HEK293 (cell line): ENCODE measurements around the gene KANSL1.

ENCODE experiments used
- CTCF ChIA-PET: fragments of 350-600 bp; formaldehyde crosslinking; extraction: SDS; loops from one replicate; lab custom pipeline; 2021; ENCODE audit warnings: antibody characterized with exemption; lab: Yijun Ruan, JAX
- POLR2A ChIA-PET: fragments of 300-600 bp; formaldehyde crosslinking; extraction: SDS; loops from one replicate; lab custom pipeline; 2020; ENCODE audit warnings: antibody characterized with exemption, inconsistent platforms; lab: Yijun Ruan, JAX
- H3K27ac ChIP-seq: fragments of 200-500 bp; sonication (Bioruptor generic); 2 replicates; pipeline ENCODE4 v1.5.1; 2014; ENCODE audit warnings: low read depth, low read length, control low read depth, inconsistent platforms; ENCODE audit errors: extremely low read depth
- H3K36me3 ChIP-seq, 2 experiments: fragments of 200-500 bp in 1 of 2; sonication (Bioruptor generic) in 1 of 2; 1 replicate in 1 of 2; 2 replicates in 1 of 2; pipeline ENCODE4 v1.5.1; 2014 to 2017; ENCODE audit warnings: inconsistent platforms in 2 of 2, low read length in 2 of 2; ENCODE audit not compliant: control insufficient read depth in 2 of 2, insufficient read depth in 1 of 2
- H3K4me1 ChIP-seq: fragments of 200-500 bp; sonication (Bioruptor generic); 2 replicates; pipeline ENCODE4 v1.5.1; 2014; ENCODE audit warnings: mild to moderate bottlenecking, low read length, inconsistent platforms; ENCODE audit not compliant: control insufficient read depth, insufficient read depth
- H3K4me3 ChIP-seq: 2 replicates; pipeline ENCODE4 v1.5.1; 2011; ENCODE audit warnings: low read depth, mild to moderate bottlenecking, control low read depth, low read length, moderate library complexity
- H3K9me3 ChIP-seq: fragments of 200-500 bp; sonication (Bioruptor generic); 2 replicates; pipeline ENCODE4 v1.5.1; 2014; ENCODE audit warnings: low read depth, low read length, inconsistent platforms; ENCODE audit not compliant: control insufficient read depth, insufficient read depth
- BCL6B ChIP-seq: fragments of 450-650 bp; formaldehyde crosslinking; IDR thresholded peaks from 2 replicates; pipeline ENCODE4 v1.5.1; 2017; ENCODE audit warnings: missing biosample characterization, missing genetic modification characterization
- GLI4 ChIP-seq: fragments of 450-650 bp; formaldehyde crosslinking; IDR thresholded peaks from 2 replicates; pipeline ENCODE4 v1.5.1; 2016; ENCODE audit warnings: missing biosample characterization, missing genetic modification characterization
- GLIS1 ChIP-seq: fragments of 450-650 bp; formaldehyde crosslinking; IDR thresholded peaks from 2 replicates; pipeline ENCODE4 v1.5.1; 2016; ENCODE audit warnings: missing biosample characterization, missing genetic modification characterization
- KLF10 ChIP-seq: fragments of 450-650 bp; IDR thresholded peaks from 2 replicates; pipeline ENCODE4 v1.5.1; 2018; ENCODE audit warnings: missing biosample characterization, mild to moderate bottlenecking, missing genetic modification characterization
- KLF7 ChIP-seq: fragments of 450-650 bp; formaldehyde crosslinking; IDR thresholded peaks from 2 replicates; pipeline ENCODE4 v1.5.1; 2016; ENCODE audit warnings: missing biosample characterization, missing genetic modification characterization, borderline replicate concordance
- MEIS1 ChIP-seq: sonication (generic); formaldehyde crosslinking; IDR thresholded peaks from 2 replicates; pipeline ENCODE4 v1.8.1; 2022; ENCODE audit warnings: missing genetic modification reagents, mild to moderate bottlenecking, borderline replicate concordance
- PRDM2 ChIP-seq: fragments of 450-650 bp; formaldehyde crosslinking; IDR thresholded peaks from 2 replicates; pipeline ENCODE4 v1.5.1; 2016; ENCODE audit warnings: missing biosample characterization, missing genetic modification characterization, borderline replicate concordance
- SP3 ChIP-seq: fragments of 450-650 bp; formaldehyde crosslinking; IDR thresholded peaks from 2 replicates; pipeline ENCODE4 v1.5.1; 2016; ENCODE audit warnings: missing biosample characterization, missing genetic modification characterization
- TRIM28 ChIP-seq: IDR thresholded peaks from 2 replicates; pipeline ENCODE4 v1.6.1; 2011; ENCODE audit warnings: low read length, control low read depth, borderline replicate concordance
- ZFP37 ChIP-seq: fragments of 450-650 bp; formaldehyde crosslinking; IDR thresholded peaks from 2 replicates; pipeline ENCODE4 v1.5.1; 2016; ENCODE audit warnings: missing biosample characterization, missing genetic modification characterization
- ZNF121 ChIP-seq: fragments of 450-650 bp; formaldehyde crosslinking; IDR thresholded peaks from 2 replicates; pipeline ENCODE4 v1.5.1; 2016; ENCODE audit warnings: missing biosample characterization, missing genetic modification characterization
- ZNF133 ChIP-seq: fragments of 450-650 bp; formaldehyde crosslinking; IDR thresholded peaks from 2 replicates; pipeline ENCODE4 v1.5.1; 2016; ENCODE audit warnings: missing biosample characterization, missing genetic modification characterization
- ZNF155 ChIP-seq: fragments of 450-650 bp; formaldehyde crosslinking; IDR thresholded peaks from 2 replicates; pipeline ENCODE4 v1.5.1; 2016; ENCODE audit warnings: missing biosample characterization, missing genetic modification characterization
- ZNF214 ChIP-seq: fragments of 450-650 bp; formaldehyde crosslinking; IDR thresholded peaks from 2 replicates; pipeline ENCODE4 v1.5.1; 2017; ENCODE audit warnings: missing biosample characterization, mild to moderate bottlenecking, missing genetic modification characterization, borderline replicate concordance
- ZNF239 ChIP-seq: fragments of 450-650 bp; formaldehyde crosslinking; IDR thresholded peaks from 2 replicates; pipeline ENCODE4 v1.5.1; 2016; ENCODE audit warnings: missing biosample characterization, missing genetic modification characterization
- ZNF350 ChIP-seq: fragments of 450-650 bp; formaldehyde crosslinking; IDR thresholded peaks from 2 replicates; pipeline ENCODE4 v1.5.0; 2017; ENCODE audit warnings: missing biosample characterization, mild to moderate bottlenecking, missing genetic modification characterization
- ZNF473 ChIP-seq: fragments of 450-650 bp; formaldehyde crosslinking; IDR thresholded peaks from 2 replicates; pipeline ENCODE4 v1.5.1; 2017; ENCODE audit warnings: missing biosample characterization, missing genetic modification characterization
- ZNF544 ChIP-seq: fragments of 450-650 bp; formaldehyde crosslinking; IDR thresholded peaks from 2 replicates; pipeline ENCODE4 v1.5.0; 2017; ENCODE audit warnings: missing biosample characterization, missing genetic modification characterization
- ZNF623 ChIP-seq: fragments of 450-650 bp; formaldehyde crosslinking; IDR thresholded peaks from 2 replicates; pipeline ENCODE4 v1.5.1; 2016; ENCODE audit warnings: missing biosample characterization, missing genetic modification characterization
- ZNF626 ChIP-seq: fragments of 450-650 bp; sonication (Bioruptor Pico); formaldehyde crosslinking; IDR thresholded peaks from 2 replicates; pipeline ENCODE4 v1.5.1; 2018; ENCODE audit warnings: missing biosample characterization, missing genetic modification characterization, inconsistent platforms
- ZNF639 ChIP-seq: fragments of 450-650 bp; formaldehyde crosslinking; IDR thresholded peaks from 2 replicates; pipeline ENCODE4 v1.5.1; 2016; ENCODE audit warnings: missing biosample characterization, missing genetic modification characterization
- ZNF692 ChIP-seq: fragments of 450-650 bp; formaldehyde crosslinking; IDR thresholded peaks from 2 replicates; pipeline ENCODE4 v1.5.1; 2016; ENCODE audit warnings: missing biosample characterization, missing genetic modification characterization
- ZNF76 ChIP-seq: fragments of 450-650 bp; formaldehyde crosslinking; IDR thresholded peaks from 2 replicates; pipeline ENCODE4; 2016; ENCODE audit warnings: low read depth, missing biosample characterization, missing genetic modification characterization, borderline replicate concordance
- TF ChIP-seq, protein P1 (sequence below): sonication (generic); formaldehyde crosslinking; IDR thresholded peaks from 2 replicates; pipeline ENCODE4 v1.8.1; 2022; ENCODE audit warnings: mild to moderate bottlenecking, moderate library complexity, missing genetic modification reagents

KANSL1 gene

GRCh38 chr17:46043606-46044005, 149.6 kb downstream of the KANSL1 start (continued):
- no peak for TF ChIP-seq ZNF692 (tag by site-specific recombination)

GRCh38 chr17:46042925-46043324, 150.3 kb downstream of the KANSL1 start:
- Histone ChIP-seq H3K27ac (no peak overlapping the region), H3K4me1 (peaks cover 7% of the 10 kb centered on the region; the same call in 1 of the 2 replicates), H3K4me3 (no peak overlapping the region), H3K9me3 (no peaks in the 10 kb centered on the region), H3K36me3 (peaks cover 56 to 87% of the 10 kb centered on the region in 2 experiments)
- POLR2A ChIA-PET = no interaction called here
- TF ChIP-seq ZNF121 (tag by site-specific recombination) (no peak), ZNF544 (no peak), ZNF214 (tag by site-specific recombination) (no peak), GLIS1 (tag by site-specific recombination) (no peak), PRDM2 (no peak), KLF7 (tag by site-specific recombination) (no peak), ZNF639 (no peak), ZNF350 (tag by site-specific recombination) (no peak), ZNF133 (tag by site-specific recombination) (no peak), ZFP37 (tag by site-specific recombination) (no peak), BCL6B (tag by site-specific recombination) (no peak), SP3 (tag by site-specific recombination) (no peak)
- CTCF ChIA-PET = interaction anchor here (0.6 to 6.0 kb wide), 10 partner anchors 8 to 172 kb away, joined by 3 to 64 read pairs (median 16); partner anchors contain the start of gene KANSL1

- no peaks in the 10 kb centered on the region for H3K9me3 ChIP-seq
- no peak overlapping the region for H3K4me3 ChIP-seq
- CTCF ChIA-PET = interaction anchor here (0.8 to 6.0 kb wide), 7 partner anchors 8 to 173 kb away, joined by 3 to 64 read pairs (median 26); no protein-coding TSS in a partner anchor
- H3K4me1 ChIP-seq = peaks cover 7% of the 10 kb centered on the region; the same call in 1 of the 2 replicates
- H3K36me3 ChIP-seq = peaks cover 56 to 87% of the 10 kb centered on the region in 2 experiments
- POLR2A ChIA-PET = no interaction called here
- no peak overlapping the region for H3K27ac ChIP-seq
- TF ChIP-seq KLF10 (tag by site-specific recombination) (no peak), ZNF155 (no peak), SP3 (tag by site-specific recombination) (no peak), ZNF473 (tag by site-specific recombination) (no peak), ZNF623 (tag by site-specific recombination) (no peak), ZNF239 (tag by site-specific recombination) (no peak), ZNF626 (tag by site-specific recombination) (no peak), GLI4 (tag by site-specific recombination) (no peak), TRIM28 (no peak), ZNF76 (tag by site-specific recombination) (no peak), MEIS1 (no peak)
- TF ChIP-seq, protein P1, sequence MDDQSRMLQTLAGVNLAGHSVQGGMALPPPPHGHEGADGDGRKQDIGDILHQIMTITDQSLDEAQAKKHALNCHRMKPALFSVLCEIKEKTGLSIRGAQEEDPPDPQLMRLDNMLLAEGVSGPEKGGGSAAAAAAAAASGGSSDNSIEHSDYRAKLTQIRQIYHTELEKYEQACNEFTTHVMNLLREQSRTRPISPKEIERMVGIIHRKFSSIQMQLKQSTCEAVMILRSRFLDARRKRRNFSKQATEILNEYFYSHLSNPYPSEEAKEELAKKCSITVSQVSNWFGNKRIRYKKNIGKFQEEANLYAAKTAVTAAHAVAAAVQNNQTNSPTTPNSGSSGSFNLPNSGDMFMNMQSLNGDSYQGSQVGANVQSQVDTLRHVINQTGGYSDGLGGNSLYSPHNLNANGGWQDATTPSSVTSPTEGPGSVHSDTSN (CRISPR knock-in tag) = no peak
Measured at GRCh38 chr17:46042246-46042645, 151.0 kb downstream of the KANSL1 start.
